Tongue (tissue), 2 donors: ENCODE measurements around the gene ZKSCAN1. TPM values are rescaled to one million over a fixed set of nuclear protein-coding genes. Genes with fewer than 3 reads are reported as not detected.
A peak's percentile ranks its signal among the peaks of the same experiment; 100 is the strongest.
"Not testable (repeated sequence)": the region's sequence is repeated elsewhere in the genome, so short reads cannot be mapped to it uniquely, and the experiment has no call there.

ENCODE experiments used
- DNase-seq: peaks from one replicate; pipeline ENCODE4 v3.0.0-alpha.2; 2015
- total RNA-seq: library from RNA; depleted of rRNA; stranded (reverse); fragments of >200 nt; gene quantifications from one replicate; pipeline ENCODE4 v1.2.3, GENCODE V29; 2014

ZKSCAN1 gene
- 51.4 TPM for total RNA-seq

DNA sequence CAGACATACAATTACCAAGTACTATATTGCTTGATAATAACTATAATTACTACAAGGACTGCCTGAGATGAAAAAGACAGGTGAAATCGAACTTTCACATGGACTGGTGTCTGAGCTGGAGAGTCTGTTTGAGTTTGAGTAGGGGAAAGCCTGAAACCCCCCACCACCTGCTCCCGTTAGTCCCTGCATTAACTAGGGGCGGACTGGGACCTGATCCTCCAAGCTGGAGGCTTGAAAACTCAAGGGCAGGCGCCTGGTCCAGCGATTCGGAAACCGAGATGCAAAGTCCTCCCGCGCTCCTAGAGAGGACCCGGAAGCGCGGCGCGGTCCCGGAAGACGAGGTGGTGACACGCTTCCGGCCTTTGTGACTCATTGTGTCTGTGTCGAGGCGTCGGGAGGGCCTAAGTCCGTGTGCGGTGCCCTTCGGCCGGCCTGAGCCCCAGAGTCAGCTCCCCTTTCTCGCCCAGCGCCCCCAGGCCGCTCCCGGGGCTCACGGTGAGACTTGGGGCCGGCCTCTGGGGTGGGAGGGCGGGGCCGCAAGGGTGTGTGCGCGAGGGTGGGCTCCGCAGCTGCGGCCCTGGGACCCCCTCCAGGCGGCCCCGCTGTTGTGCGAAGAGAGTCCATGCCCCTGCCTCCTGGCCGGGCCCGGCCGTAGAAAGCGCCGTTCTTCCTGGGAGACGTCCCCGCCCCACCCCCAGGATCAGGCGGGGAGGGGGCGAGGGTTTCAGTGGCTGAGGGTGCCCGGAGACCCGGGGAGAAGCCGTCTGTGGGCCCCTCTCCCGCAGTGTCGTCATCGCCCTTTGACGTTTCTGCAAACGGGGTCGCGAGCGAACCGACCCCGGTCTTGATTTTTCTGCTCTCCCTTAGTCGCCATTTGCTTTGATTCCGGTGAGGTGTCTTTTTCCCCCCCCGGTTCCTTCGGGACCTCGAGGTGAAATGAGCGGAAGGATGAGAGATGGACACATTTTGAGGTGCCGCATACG, at the start of gene ZKSCAN1:
TSS of gene ZKSCAN1 (plus strand) at position 365 of the 983 bp plus-strand sequence. CDS start 7,911 bp downstream, outside the sequence.
- peak; percentile 97 for DNase-seq

DNA sequence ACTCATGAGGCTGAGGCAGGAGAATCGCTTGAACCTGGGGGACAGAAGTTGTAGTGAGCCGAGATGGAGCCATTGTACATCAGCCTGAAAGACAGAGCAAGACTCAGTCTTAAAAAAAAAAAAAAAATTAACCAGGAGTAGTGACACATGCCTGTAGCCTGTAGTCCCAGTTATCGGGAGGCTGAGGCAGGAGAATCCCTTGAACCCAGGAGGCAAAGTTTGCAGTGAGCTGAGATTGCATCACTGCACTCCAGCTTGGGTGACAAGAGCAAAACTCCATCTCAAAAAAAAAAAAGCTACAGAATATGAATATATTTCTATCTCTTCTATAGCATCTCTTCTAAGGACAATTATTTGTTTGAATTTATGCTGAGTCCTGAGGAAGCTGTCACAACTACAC, 46.1 kb upstream of the ZKSCAN1 start:
- DNase-seq: no peak

DNA sequence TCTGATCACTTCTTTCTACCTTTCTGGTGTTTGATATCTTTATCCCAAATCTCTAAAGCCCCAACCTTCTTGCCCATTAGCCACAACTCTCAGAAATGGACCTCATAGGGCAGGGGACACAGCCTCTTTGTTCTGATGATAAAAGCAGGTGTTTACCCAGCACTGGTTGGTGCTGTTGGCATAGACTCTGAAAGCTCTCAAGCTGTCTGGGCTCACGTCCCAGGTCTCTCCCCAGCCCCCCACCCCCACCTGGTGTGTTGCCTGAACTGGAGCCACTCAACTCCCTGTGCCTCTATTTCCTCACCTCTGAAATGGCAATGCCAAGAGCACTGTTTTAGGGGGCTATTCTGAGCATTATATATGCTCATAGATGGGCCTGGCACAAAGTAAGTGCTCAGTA, 45.6 kb upstream of the ZKSCAN1 start:
- DNase-seq: not testable (repeated sequence)

GRCh38 chr7:99971242-99971641, 44.2 kb upstream of the ZKSCAN1 start:
- no peak for DNase-seq

DNA sequence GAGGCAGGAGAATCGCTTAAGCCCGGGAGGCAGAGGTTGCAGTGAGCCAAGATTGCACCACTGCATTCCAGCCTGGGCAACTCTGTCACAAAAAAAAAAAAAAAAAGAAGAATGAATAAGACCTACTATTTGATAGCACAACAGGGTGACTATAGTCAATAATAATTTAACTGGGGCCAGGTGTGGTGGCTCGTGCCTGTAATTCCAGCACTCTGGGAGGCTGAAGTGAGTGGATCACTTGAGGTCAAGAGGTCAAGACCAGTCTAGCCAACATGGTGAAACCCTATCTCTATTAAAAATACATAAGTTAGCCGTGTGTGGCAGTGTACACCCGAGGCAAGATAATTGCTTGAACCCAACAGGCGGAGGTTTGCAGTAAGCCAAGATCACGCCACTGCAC, 41.6 kb upstream of the ZKSCAN1 start:
- not testable (repeated sequence) for DNase-seq

DNA sequence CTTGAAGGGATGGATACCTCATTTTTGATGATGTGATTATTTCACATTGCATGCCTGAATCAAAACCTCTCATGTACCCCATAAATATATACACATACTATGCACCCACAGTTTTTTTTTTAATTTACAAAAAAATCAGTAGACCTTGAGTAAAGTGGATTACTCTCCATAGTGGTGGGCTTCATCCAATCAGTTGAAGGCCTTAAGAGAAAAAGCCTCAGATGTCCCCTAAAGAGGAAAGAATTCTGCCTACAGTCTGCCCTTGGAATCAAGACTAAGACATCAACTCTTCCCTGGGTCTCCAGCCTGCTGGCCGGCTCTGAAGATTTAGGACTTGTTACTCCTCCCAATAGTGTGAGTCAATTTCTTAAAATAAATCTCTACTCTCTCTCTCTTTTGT, 40.7 kb upstream of the ZKSCAN1 start:
- no peak for DNase-seq

- no peak for DNase-seq
These were observed 39.4 kb upstream of the ZKSCAN1 start, which contains the start of gene AZGP1 for GRCh38 chr7:99975782-99976521. Gene AZGP1, minus strand, starts transcription at chr7:99976031. Its CDS starts 11 bp downstream, at chr7:99976020.

DNA sequence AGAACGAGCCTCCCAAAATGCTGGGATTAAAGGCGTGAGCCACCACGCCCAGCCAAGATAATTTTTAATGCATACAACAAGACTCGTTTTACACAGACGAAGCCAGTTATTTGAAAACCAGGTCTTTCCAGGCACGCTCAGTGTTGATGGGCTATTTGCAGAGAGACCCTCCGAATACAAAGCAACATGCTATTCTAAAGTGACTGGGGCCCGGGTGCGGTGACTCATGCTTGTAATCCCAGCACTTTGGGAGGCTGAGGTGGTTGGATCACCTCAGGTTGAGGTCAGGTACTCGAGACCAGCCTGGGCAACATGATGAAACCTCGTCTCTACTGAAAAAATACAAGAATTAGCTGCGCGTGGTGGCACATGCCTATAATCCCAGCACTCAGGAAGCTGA, 38.8 kb upstream of the ZKSCAN1 start:
- no peak for DNase-seq

DNA sequence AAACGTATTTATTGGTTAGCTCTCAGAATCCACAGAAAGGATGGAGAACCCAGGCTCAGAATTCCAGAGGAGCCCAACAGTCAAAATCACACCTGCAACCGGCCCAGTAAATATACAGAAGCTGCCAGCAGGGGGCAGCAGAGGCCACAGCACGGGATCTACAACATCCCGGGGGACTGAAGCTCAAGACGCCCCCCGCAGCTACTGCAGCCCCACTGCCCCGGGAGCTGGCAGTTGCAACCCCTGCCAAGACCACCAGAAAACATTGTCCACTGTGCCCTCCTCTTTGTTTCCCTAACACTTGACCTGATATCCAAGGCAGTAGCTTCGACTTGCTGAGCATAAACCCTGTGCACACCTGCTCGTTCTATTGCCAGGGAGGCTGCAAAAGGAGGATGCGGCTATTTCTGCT, 35.6 kb upstream of the ZKSCAN1 start:
- DNase-seq: peak; percentile 28

GRCh38 chr7:99980448-99980872, 34.9 kb upstream of the ZKSCAN1 start:
- DNase-seq: not testable (repeated sequence)

GRCh38 chr7:99981066-99981465, 34.3 kb upstream of the ZKSCAN1 start:
- DNase-seq: not testable (repeated sequence)

- DNase-seq: no peak
These were observed 30.8 kb upstream of the ZKSCAN1 start for GRCh38 chr7:99984593-99984992.

- DNase-seq: not testable (repeated sequence)
These were observed 28.1 kb upstream of the ZKSCAN1 start for GRCh38 chr7:99987306-99987705.

DNA sequence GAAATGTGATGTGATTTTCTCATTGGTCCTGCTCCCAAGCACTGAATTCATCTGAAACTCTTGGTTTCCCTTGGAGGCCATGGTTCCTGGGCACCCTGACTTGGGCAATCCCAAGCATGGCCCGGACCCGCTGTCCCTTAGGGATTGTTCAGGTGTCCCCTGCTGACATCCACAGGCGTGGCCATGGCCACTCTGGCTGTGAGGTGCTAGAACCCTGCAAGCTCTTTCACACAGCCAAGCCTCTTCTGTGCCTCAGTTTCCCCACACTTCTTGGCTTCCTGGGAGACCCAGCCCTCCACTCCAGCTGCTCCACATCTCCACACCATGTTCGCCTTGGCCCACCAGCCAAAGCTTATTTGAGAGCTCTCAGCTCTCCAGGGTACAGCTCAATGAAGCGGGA, 27.6 kb upstream of the ZKSCAN1 start:
- no peak for DNase-seq

GRCh38 chr7:99990460-99990852, 24.9 kb upstream of the ZKSCAN1 start:
- no peak for DNase-seq

- not testable (repeated sequence) for DNase-seq
These were observed 23.9 kb upstream of the ZKSCAN1 start for GRCh38 chr7:99991543-99991942.

GRCh38 chr7:99992330-99993038, 22.9 kb upstream of the ZKSCAN1 start:
- DNase-seq: no peak

DNA sequence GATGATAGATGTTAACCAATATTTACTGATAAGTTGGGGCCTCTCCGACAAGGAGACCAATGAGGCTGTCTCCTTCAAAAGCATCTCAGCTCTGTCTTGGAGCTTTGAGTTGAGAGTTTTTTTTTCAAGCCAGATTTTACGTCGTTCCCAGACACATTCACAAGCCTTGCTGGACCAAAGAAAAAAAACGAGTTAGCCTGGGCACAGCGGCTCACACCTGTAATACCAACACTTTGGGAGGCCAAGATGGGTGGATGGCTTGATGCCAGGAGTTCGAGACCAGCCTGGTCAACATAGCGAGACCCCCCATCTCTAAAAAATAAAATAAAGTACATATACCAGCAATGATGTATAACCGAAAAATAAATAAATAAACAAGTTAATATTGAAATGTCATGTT, 20.6 kb upstream of the ZKSCAN1 start:
- DNase-seq: no peak

DNA sequence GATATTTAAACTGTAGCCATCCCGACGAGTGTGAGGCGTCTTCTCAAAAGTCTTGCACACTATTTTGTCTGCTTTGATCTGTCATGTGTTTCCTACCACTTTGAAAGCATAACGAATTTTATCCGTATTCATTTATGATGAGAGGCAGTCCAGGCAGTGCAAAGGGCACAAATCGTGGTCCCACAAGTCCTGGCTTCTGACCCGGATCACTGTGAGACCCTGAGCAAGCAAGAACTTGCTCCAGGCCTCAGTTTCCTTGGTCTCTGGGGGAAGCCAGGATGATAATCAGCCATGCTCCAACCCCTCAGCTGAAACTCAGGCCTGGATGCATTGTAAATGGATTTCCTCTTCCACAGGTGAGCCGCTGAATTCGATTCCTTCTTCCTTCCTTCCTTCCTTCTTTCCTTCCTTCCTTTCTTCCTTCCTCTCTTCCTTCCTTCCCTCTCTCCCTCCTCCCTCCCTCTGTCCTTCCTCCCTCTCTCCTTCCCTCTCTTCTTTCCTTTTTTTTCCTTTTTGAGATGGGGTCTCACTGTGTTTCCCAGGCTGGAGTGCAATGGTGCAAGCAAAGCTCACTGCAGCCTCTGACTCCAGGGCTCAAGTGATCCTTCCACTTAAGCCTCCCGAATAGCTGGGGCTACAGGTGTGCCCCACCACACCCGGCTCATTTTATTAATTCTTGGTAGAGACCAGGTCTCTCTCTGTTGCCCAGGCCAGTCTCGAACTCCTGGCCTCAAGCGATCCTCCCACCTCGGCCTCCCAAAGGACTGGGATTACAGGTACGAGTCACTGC, 18.4 kb upstream of the ZKSCAN1 start:
- DNase-seq: no peak

- peak; percentile 68 for DNase-seq
These were observed 17.8 kb upstream of the ZKSCAN1 start for GRCh38 chr7:99997545-99998137.

DNA sequence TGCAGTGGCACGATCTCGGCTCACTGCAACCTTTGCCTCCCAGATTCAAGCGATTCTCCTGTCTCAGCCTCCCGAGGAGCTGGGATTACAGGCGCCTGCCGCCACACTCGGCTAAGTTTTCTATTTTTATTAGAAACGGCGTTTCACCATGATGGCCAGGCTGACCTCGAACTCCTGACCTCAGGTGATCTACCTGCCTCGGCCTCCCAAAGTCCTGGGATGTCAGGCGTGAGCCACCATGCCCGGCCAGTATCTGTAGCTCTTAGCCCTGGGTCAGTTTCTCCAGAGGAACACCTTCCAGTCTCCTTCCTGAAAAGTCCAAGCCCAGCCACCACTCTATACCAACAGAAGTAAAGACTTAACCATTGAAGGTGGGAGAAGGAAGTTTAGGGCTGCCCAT, 15.2 kb upstream of the ZKSCAN1 start:
- no peak for DNase-seq
